ENCODE measurements around the gene HEPHL1.

The HEPHL1 gene

DNA sequence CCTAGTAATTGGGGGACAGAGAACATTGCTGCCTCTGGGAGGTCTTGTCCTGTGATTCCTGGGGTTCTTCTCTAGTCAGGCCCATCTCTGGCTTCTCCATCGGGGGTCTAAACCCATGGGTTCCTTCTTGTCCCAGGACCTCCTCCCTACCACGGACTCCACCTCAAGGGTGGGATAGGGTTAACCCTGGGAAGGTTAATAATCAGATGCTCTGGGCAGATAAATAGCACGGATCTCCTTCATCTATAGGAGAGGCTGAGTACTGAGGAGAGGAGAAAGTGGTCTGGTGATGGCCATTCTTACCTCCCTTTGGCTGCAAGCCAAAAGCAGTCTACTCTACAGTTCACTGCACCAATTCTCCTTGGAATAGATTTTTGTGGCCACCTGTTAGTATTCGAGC, 10.5 kb downstream of the HEPHL1 start:
- DNase-seq (ENCODE audit: extremely low spot score) = no peak
- POLR2A ChIA-PET = no interaction called here
- CTCF ChIA-PET = no interaction called here
- TF ChIP-seq, protein P1, sequence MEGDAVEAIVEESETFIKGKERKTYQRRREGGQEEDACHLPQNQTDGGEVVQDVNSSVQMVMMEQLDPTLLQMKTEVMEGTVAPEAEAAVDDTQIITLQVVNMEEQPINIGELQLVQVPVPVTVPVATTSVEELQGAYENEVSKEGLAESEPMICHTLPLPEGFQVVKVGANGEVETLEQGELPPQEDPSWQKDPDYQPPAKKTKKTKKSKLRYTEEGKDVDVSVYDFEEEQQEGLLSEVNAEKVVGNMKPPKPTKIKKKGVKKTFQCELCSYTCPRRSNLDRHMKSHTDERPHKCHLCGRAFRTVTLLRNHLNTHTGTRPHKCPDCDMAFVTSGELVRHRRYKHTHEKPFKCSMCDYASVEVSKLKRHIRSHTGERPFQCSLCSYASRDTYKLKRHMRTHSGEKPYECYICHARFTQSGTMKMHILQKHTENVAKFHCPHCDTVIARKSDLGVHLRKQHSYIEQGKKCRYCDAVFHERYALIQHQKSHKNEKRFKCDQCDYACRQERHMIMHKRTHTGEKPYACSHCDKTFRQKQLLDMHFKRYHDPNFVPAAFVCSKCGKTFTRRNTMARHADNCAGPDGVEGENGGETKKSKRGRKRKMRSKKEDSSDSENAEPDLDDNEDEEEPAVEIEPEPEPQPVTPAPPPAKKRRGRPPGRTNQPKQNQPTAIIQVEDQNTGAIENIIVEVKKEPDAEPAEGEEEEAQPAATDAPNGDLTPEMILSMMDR (IDR thresholded peaks at IDR 0.05; ENCODE audit: control extremely low read depth, extremely low read depth, low read depth, missing control alignments) = no peak

DNA sequence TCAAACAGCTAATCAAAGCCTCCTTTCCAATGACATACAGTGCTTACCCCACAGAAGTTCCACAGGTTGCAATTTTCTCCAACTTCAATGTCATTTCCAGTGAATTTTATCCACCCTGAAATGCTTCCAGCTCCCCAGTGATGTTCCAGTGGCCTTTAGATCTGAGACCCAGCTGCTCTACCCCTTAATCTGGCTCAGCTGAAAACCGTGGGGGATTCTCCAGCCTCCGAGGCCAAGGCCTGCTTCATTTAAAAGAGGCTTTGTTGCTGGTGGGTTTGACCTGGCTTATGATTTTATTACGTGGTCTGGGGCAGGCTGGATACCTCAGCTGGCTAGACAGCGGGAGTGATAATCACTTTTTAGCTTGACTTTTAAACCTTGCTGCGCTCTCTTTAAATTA, 10.9 kb downstream of the HEPHL1 start:
- TF ChIP-seq, protein P1 (IDR thresholded peaks at IDR 0.05; ENCODE audit: control extremely low read depth, extremely low read depth, low read depth, missing control alignments) = no peak
- DNase-seq (ENCODE audit: extremely low spot score) = no peak
- ChIA-PET CTCF (no interaction called here), POLR2A (no interaction called here)

DNA sequence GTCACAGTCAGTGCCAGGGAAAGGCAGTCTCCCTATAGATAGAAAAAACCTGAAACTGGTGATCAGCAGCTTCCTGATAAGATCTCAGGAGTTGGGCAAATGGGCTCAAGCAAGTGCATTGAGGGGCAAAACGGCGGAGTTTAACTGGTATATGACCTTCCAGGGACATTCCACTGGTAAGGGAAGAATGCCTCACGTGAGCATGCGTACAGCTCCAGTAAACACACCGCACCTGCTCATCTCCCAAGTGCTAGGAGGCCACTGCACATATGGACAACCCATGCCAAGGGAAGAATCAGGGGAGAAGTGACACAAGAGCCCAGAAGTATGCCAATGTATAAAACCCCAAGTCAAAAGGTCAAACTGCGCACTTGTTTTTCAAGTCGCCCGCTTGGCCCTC, 11.6 kb downstream of the HEPHL1 start:
- POLR2A ChIA-PET = no interaction called here
- DNase-seq (ENCODE audit: extremely low spot score) = no peak
- CTCF ChIA-PET = no interaction called here
- TF ChIP-seq, protein P1 (IDR thresholded peaks at IDR 0.05; ENCODE audit: control extremely low read depth, extremely low read depth, low read depth, missing control alignments) = no peak

DNA sequence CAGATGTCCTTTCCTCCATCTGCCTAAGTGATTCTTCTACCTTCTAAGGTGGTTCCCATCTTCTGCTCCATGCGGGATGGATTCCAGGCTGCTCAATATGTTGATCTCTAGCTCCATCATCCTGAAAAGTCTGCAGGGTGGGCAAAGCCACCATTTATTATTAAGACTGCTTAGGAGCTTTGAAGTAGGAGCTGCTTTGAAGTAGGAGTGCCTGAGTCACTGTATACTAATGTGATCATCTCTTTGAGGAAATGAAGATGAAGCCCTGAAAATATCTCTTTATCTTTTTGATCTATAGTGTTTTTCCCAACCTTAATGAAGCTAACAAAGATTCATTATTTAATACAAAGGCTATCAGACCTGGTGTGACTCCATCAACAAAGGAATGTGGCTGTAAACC, 13.1 kb downstream of the HEPHL1 start:
- ChIA-PET POLR2A (no interaction called here), CTCF (no interaction called here)
- TF ChIP-seq, protein P1 (IDR thresholded peaks at IDR 0.05; ENCODE audit: control extremely low read depth, extremely low read depth, low read depth, missing control alignments) = no peak
- DNase-seq (ENCODE audit: extremely low spot score) = no peak

DNA sequence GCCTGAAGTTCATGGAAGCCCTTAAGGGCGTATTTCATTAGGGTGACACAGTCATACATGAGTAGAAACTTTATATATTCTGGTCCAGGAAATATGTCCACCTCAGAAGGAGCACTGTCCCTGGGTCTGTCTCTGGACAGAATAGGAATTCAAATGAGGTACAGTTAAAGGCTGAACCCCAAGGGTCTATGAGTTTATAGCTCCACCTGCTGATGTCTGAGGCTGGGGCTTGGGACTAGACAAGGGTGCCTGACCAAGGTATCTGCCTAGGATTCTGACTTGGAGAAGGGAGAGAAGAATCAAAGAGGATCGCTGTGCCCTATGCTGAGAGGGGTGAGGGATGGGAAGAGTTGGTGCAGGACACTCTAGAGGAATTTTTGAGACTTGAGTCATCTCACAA, 14.9 kb downstream of the HEPHL1 start:
- ChIA-PET POLR2A (no interaction called here), CTCF (no interaction called here)
- TF ChIP-seq, protein P1 (IDR thresholded peaks at IDR 0.05; ENCODE audit: control extremely low read depth, extremely low read depth, low read depth, missing control alignments) = no peak
- DNase-seq (ENCODE audit: extremely low spot score) = no peak

DNA sequence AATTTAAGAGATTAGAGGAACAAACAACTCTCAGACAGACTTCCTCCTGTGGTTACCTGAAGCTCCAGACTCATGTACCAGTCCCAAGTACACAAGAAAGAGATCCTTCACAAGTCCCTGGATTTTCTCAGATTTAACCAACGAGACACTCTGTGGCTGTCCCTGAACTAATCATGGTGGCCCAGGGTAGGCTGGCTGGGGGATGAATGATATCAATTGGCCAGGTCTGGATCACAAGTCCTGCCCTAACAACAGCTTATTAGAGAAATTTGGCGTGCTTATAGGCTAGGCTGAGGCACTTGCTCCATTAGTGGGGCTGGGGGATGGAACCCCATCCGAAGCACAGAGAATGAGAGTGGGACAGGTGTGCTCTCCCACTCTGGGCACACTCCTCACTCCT, 22.1 kb downstream of the HEPHL1 start:
- POLR2A ChIA-PET = no interaction called here
- CTCF ChIA-PET = no interaction called here
- DNase-seq (ENCODE audit: extremely low spot score) = no peak
- TF ChIP-seq, protein P1 (IDR thresholded peaks at IDR 0.05; ENCODE audit: control extremely low read depth, extremely low read depth, low read depth, missing control alignments) = no peak

DNA sequence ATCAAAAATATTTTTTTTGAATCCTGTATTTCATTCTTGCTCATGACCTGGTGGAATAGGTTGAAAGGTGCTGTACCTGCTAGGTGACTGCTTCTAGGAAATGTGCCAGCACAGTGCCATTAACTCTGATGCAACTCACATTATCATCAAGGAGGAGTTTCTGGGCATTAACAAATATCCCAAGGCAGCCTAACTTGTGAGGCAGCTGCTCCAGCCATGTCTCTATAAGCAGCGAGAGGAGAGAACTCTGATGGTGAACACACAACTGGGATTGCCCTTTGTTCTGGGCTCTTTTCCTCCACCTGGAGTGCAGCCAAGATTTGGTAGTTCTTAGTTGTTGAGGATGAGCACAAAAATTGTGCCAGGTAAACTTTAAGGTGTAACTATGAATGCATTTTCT, 25.6 kb downstream of the HEPHL1 start:
- DNase-seq (ENCODE audit: extremely low spot score) = no peak
- CTCF ChIA-PET = interaction anchor here (0.6 kb wide), 1 partner anchor 263 kb away, joined by 3 read pairs; no protein-coding TSS in a partner anchor

More for the DNA sequence above, 25.6 kb downstream of the HEPHL1 start:
- POLR2A ChIA-PET = no interaction called here
- TF ChIP-seq, protein P1 (IDR thresholded peaks at IDR 0.05; ENCODE audit: control extremely low read depth, extremely low read depth, low read depth, missing control alignments) = no peak

All from GM10248 (cell line).